HepG2 (cell line): Measurements from ENCODE around the gene NBEA. TPM values are rescaled to one million over a fixed set of nuclear protein-coding genes. Genes with fewer than 3 reads are reported as not detected.

Source experiments
- ATAC-seq: fragments of 200-7000 bp; cut with Tn5 transposase; 3 replicates; pipeline ENCODE4 v1.9.1; 2020; ENCODE audit warnings: mild to moderate bottlenecking, moderate library complexity
- BruUV-seq: library from RNA; stranded (reverse); fragments of 400-500 nt; replicated peaks from 2 replicates; lab custom pipeline; 2021; lab: Mats Ljungman, UMichigan
- CTCF ChIA-PET: fragments of 300-600 bp; formaldehyde crosslinking; extraction: SDS; loops from one replicate; lab custom pipeline; 2021; ENCODE audit warnings: low total read pairs, inconsistent platforms, low intra/inter-chr PET ratio; lab: Yijun Ruan, JAX
- POLR2A ChIA-PET: fragments of 350-600 bp; sonication (Branson Sonifier 250); formaldehyde crosslinking; loops from one replicate; lab custom pipeline; 2020; ENCODE audit warnings: antibody characterized with exemption, inconsistent platforms; lab: Yijun Ruan, JAX
- DNase-seq: peaks from one replicate; pipeline ENCODE4 v3.0.0-alpha.2; 2015; ENCODE audit warnings: low spot score
- FAIRE-seq: peaks from 3 replicates; lab custom pipeline; 2011; peaks lifted over from hg19 to GRCh38; lab: Jason Lieb, UNC
- H2AFZ ChIP-seq: one replicate; pipeline ENCODE4 v1.6.1; 2011; ENCODE audit warnings: low read length, inconsistent platforms
- H3K27ac ChIP-seq: fragments of 300-600 bp; 3 replicates; pipeline ENCODE4 v1.8.0; 2011; ENCODE audit warnings: mixed run types, mild to moderate bottlenecking, mixed read lengths, low read length, inconsistent platforms; ENCODE audit not compliant: insufficient read depth; ENCODE audit errors: extremely low read length
- H3K27me3 ChIP-seq, 2 experiments: fragments of 200-600 bp in 1 of 2; 2 replicates in 1 of 2; 3 replicates in 1 of 2; pipeline versions ENCODE4 v1.6.0 to v1.8.0; 2011; ENCODE audit warnings: low read length in 2 of 2, mild to moderate bottlenecking in 2 of 2, moderate library complexity in 2 of 2, inconsistent platforms in 1 of 2; ENCODE audit not compliant: insufficient read depth in 2 of 2, control insufficient read depth in 1 of 2
- H3K36me3 ChIP-seq, 2 experiments: fragments of 200-600 bp in 1 of 2; replicated peaks in 1 of 2; 2 replicates in 1 of 2; 3 replicates in 1 of 2; pipeline versions ENCODE4 v1.5.1 to v1.8.0; 2011; ENCODE audit warnings: low read length in 2 of 2, inconsistent platforms in 1 of 2; ENCODE audit not compliant: insufficient read depth in 2 of 2, control insufficient read depth in 1 of 2
- H3K4me1 ChIP-seq: 2 replicates; pipeline ENCODE4 v1.5.1; 2012; ENCODE audit warnings: low read length, inconsistent platforms; ENCODE audit not compliant: insufficient read depth
- H3K4me2 ChIP-seq: 2 replicates; pipeline ENCODE4 v1.6.0; 2011; ENCODE audit warnings: low read depth, low read length, inconsistent platforms
- H3K4me3 ChIP-seq, 3 experiments: fragments of 200-600 bp in 1 of 3; sonication (generic), shearing (Covaris generic) in 1 of 3; replicated peaks in 1 of 3; 2 replicates each; pipeline ENCODE4 v1.5.1; 2011 to 2016; ENCODE audit warnings: low read length in 3 of 3, inconsistent platforms in 2 of 3, low read depth in 2 of 3, mild to moderate bottlenecking in 2 of 3, control low read depth in 1 of 3, mixed read lengths in 1 of 3; ENCODE audit not compliant: insufficient read depth in 1 of 3
- H3K79me2 ChIP-seq: one replicate; pipeline ENCODE4 v1.6.1; 2011; ENCODE audit warnings: low read length, inconsistent platforms; ENCODE audit not compliant: insufficient read depth
- H3K9ac ChIP-seq: 2 replicates; pipeline ENCODE4 v1.6.0; 2011; ENCODE audit warnings: mild to moderate bottlenecking, low read depth, low read length, inconsistent platforms; ENCODE audit not compliant: insufficient read depth
- H3K9me3 ChIP-seq: 2 replicates; pipeline ENCODE4 v1.5.1; 2012; ENCODE audit warnings: mild to moderate bottlenecking, low read length
- H4K20me1 ChIP-seq: 2 replicates; pipeline ENCODE4 v1.6.0; 2011; ENCODE audit warnings: inconsistent platforms, mild to moderate bottlenecking, low read length, moderate library complexity; ENCODE audit not compliant: insufficient read depth
- CBX5 ChIP-seq: sonication (generic); formaldehyde crosslinking; IDR thresholded peaks from 2 replicates; pipeline ENCODE4 v1.4.0; 2020; ENCODE audit warnings: missing genetic modification reagents, borderline replicate concordance
- ELF1 ChIP-seq: sonication (generic); formaldehyde crosslinking; IDR thresholded peaks from 2 replicates; pipeline ENCODE4 v1.4.0; 2020; ENCODE audit warnings: missing genetic modification reagents
- HMG20A ChIP-seq: IDR thresholded peaks from 2 replicates; pipeline ENCODE4 v1.6.1; 2016; ENCODE audit warnings: borderline replicate concordance
- MYPOP ChIP-seq: sonication (generic); formaldehyde crosslinking; IDR thresholded peaks from 2 replicates; pipeline ENCODE4 v1.8.1; 2023; ENCODE audit warnings: mild to moderate bottlenecking, moderate library complexity, missing genetic modification reagents
- PCBP1 ChIP-seq: fragments of 200-400 bp; formaldehyde crosslinking; IDR thresholded peaks from 2 replicates; pipeline ENCODE4 v1.6.1; 2017; ENCODE audit warnings: mild to moderate bottlenecking, low read depth, low read length, borderline replicate concordance
- PCBP2 ChIP-seq: fragments of 200-400 bp; formaldehyde crosslinking; optimal IDR thresholded peaks from 2 replicates; pipeline ENCODE3; 2018; ENCODE audit warnings: low read length, low read depth; ENCODE audit not compliant: poor library complexity, severe bottlenecking
- PLSCR1 ChIP-seq: sonication (generic); formaldehyde crosslinking; IDR thresholded peaks from 2 replicates; pipeline ENCODE4 v1.5.0; 2020; ENCODE audit warnings: missing genetic modification reagents, mild to moderate bottlenecking, borderline replicate concordance
- PPARG ChIP-seq: conservative IDR thresholded peaks from 2 replicates; pipeline ENCODE4 v1.6.1; 2016; ENCODE audit warnings: missing biosample characterization, missing genetic modification reagents
- RNF2 ChIP-seq: fragments of 450-650 bp; conservative IDR thresholded peaks from 2 replicates; pipeline ENCODE4 v1.6.1; 2016; ENCODE audit warnings: low read depth
- TCF7 ChIP-seq: sonication (generic); IDR thresholded peaks from 2 replicates; pipeline ENCODE4 v1.6.1; 2016; ENCODE audit warnings: antibody characterized with exemption, low read depth
- ZBTB7A ChIP-seq: sonication (generic); formaldehyde crosslinking; IDR thresholded peaks from 2 replicates; pipeline ENCODE4 v1.8.0; 2022; ENCODE audit warnings: mild to moderate bottlenecking, missing genetic modification reagents
- ZFYVE20 ChIP-seq: sonication (generic); formaldehyde crosslinking; IDR thresholded peaks from 2 replicates; pipeline ENCODE4 v1.8.0; 2023; ENCODE audit warnings: low read depth, mild to moderate bottlenecking, moderate library complexity, missing genetic modification reagents, borderline replicate concordance
- ZNF614 ChIP-seq: IDR thresholded peaks from 2 replicates; pipeline ENCODE4 v1.6.1; 2018; ENCODE audit warnings: missing biosample characterization, missing genetic modification reagents, inconsistent platforms, borderline replicate concordance
- ZNF761 ChIP-seq: sonication (generic); formaldehyde crosslinking; conservative IDR thresholded peaks from 2 replicates; pipeline ENCODE4 v1.4.0; 2020; ENCODE audit warnings: mild to moderate bottlenecking, missing genetic modification reagents
- WGBS: methylation state at CpG from one replicate; pipeline ENCODE4 v1.1.6; 2017; ENCODE audit warnings: low lambda C conversion rate; 5-methylcytosine and 5-hydroxymethylcytosine counted together
- in situ Hi-C: cut with HindIII; loops from 2 replicates; pipeline ENCODE4 v1.10.0; 2017; ENCODE audit warnings: low pct_unique_long_range_greater_than_20kb; ENCODE audit not compliant: extremely low pct_ligation_motif_present
- intact Hi-C: fragments of 100-400 bp; cut with micrococcal nuclease; formaldehyde crosslinking; loops from one replicate; pipeline ENCODE4 v1.10.0; 2022; ENCODE audit not compliant: unreplicated experiment
- polyA plus RNA-seq, 8 experiments: library from polyadenylated mRNA; depleted of rRNA in 3 of 8; stranded (reverse) in 7 of 8; unstranded in 1 of 8; fragments of >200 nt; fragmentation: Illumina TruSeq in 4 of 8; extraction: Trizol in 4 of 8; gene quantifications; 2 replicates each; pipeline versions ENCODE4 v1.2.1 to v1.2.3, GENCODE V29; 2011 to 2016; ENCODE audit warnings: low read depth in 4 of 8, missing spikeins in 1 of 8, mixed read lengths in 1 of 8; ENCODE audit not compliant: insufficient read depth in 1 of 8
- total RNA-seq, 5 experiments: library from RNA; depleted of rRNA; stranded (reverse); fragments of >200 nt; fragmentation: Illumina TruSeq; extraction: Trizol; gene quantifications; 2 replicates each; pipeline ENCODE4 v1.2.3, GENCODE V29; 2016; ENCODE audit warnings: low read depth in 1 of 5
- TF ChIP-seq, protein P1 (sequence below): sonication (generic); formaldehyde crosslinking; IDR thresholded peaks from 2 replicates; pipeline ENCODE4 v1.4.0; 2020; ENCODE audit warnings: missing genetic modification reagents

The NBEA gene
- total and polyA plus RNA-seq, 2 of the 13 experiments (the other 11 are each of a cell fraction or from before 2014, with no cell fraction given) = 2.7 to 2.8 TPM

GRCh38 chr13:35484384-35484783 lies 542.3 kb downstream of the NBEA start:
- H3K9ac ChIP-seq = no peak overlapping the region
- H3K4me3 ChIP-seq = no peak overlapping the region
- H4K20me1 ChIP-seq = no peaks in the 10 kb centered on the region
- TF ChIP-seq RNF2 (no peak), PCBP1 (no peak), MYPOP (CRISPR knock-in tag) (no peak), ZFYVE20 (no peak), ZBTB7A (CRISPR knock-in tag) (no peak), TCF7 (no peak), HMG20A (CRISPR knock-in tag) (no peak), ZNF614 (CRISPR knock-in tag) (no peak), PPARG (CRISPR knock-in tag) (no peak), ZNF761 (CRISPR knock-in tag) (no peak), ELF1 (CRISPR knock-in tag) (no peak), PLSCR1 (no peak), PCBP2 (no peak), CBX5 (CRISPR knock-in tag) (no peak)
- TF ChIP-seq, protein P1, sequence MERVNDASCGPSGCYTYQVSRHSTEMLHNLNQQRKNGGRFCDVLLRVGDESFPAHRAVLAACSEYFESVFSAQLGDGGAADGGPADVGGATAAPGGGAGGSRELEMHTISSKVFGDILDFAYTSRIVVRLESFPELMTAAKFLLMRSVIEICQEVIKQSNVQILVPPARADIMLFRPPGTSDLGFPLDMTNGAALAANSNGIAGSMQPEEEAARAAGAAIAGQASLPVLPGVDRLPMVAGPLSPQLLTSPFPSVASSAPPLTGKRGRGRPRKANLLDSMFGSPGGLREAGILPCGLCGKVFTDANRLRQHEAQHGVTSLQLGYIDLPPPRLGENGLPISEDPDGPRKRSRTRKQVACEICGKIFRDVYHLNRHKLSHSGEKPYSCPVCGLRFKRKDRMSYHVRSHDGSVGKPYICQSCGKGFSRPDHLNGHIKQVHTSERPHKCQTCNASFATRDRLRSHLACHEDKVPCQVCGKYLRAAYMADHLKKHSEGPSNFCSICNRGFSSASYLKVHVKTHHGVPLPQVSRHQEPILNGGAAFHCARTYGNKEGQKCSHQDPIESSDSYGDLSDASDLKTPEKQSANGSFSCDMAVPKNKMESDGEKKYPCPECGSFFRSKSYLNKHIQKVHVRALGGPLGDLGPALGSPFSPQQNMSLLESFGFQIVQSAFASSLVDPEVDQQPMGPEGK (CRISPR knock-in tag) = no peak
- ATAC-seq = no peak
- no peaks in the 10 kb centered on the region for H3K36me3 ChIP-seq
- H3K27ac ChIP-seq = no peak overlapping the region
- in situ Hi-C loops (no loop called here), intact Hi-C loops (no loop called here)
- no peak overlapping the region for H2AFZ ChIP-seq
- no peaks in the 10 kb centered on the region for H3K9me3 ChIP-seq
- 44% methylated on average over 2 of the region's 2 CpGs for WGBS
- H3K79me2 ChIP-seq = no peaks in the 10 kb centered on the region
- no peak for DNase-seq
- H3K4me1 ChIP-seq = no peaks in the 10 kb centered on the region
- ChIA-PET CTCF (no interaction called here), POLR2A (no interaction called here)
- H3K4me2 ChIP-seq = no peak overlapping the region
- H3K27me3 ChIP-seq = no peaks in the 10 kb centered on the region
- FAIRE-seq = no peak
- BruUV-seq = no TSS peak
